GM12873 (cell line): ENCODE data around the gene HSBP1.

Experiments
- TF ChIP-seq, protein P1 (sequence below): IDR thresholded peaks from 2 replicates; pipeline ENCODE4 v1.5.1; 2012; ENCODE audit warnings: low read depth, mild to moderate bottlenecking, moderate library complexity, low read length, control low read depth; ENCODE audit not compliant: insufficient read depth; ENCODE audit errors: missing control alignments

The HSBP1 gene

DNA sequence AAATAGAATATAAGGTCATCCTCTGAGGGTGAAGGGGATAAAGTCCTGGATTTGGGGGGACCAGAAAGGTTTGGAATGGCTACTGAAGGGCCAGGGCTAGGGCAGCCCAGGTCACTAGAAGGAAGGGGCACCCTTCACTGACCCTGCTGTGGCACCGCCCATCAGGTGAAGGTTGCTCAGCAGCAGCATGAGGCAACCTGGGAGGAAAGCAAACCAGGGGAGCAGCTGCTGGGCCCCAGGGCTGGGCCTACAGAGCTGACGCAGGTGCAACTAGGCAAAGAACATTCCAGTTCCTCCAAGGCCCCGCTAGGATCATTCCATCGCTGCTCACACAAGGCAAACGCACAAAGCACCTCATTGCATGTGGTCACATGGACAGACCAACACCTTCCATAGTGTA is 3.4 kb upstream of the HSBP1 start:
- TF ChIP-seq, protein P1, sequence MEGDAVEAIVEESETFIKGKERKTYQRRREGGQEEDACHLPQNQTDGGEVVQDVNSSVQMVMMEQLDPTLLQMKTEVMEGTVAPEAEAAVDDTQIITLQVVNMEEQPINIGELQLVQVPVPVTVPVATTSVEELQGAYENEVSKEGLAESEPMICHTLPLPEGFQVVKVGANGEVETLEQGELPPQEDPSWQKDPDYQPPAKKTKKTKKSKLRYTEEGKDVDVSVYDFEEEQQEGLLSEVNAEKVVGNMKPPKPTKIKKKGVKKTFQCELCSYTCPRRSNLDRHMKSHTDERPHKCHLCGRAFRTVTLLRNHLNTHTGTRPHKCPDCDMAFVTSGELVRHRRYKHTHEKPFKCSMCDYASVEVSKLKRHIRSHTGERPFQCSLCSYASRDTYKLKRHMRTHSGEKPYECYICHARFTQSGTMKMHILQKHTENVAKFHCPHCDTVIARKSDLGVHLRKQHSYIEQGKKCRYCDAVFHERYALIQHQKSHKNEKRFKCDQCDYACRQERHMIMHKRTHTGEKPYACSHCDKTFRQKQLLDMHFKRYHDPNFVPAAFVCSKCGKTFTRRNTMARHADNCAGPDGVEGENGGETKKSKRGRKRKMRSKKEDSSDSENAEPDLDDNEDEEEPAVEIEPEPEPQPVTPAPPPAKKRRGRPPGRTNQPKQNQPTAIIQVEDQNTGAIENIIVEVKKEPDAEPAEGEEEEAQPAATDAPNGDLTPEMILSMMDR, result no peak

DNA sequence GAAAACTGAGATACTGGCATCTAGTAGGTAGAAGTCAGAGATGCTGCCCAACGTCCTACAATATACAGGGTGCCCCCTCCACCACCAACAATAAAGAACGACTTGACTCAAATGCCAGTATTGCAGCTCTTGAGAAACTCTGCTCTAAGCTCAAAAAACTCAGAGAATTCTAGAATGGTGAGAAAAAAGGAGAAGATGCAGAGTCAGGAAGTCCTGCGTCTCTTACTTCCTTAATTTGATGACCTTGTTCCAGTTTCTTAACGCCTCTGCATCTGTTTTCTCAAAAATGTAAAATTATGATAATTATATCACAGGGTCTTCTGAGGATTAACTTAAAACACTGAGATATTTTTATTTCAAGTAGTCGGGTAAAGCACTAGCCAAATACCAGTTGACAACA is 1.7 kb upstream of the HSBP1 start:
- TF ChIP-seq, protein P1, result no peak

DNA sequence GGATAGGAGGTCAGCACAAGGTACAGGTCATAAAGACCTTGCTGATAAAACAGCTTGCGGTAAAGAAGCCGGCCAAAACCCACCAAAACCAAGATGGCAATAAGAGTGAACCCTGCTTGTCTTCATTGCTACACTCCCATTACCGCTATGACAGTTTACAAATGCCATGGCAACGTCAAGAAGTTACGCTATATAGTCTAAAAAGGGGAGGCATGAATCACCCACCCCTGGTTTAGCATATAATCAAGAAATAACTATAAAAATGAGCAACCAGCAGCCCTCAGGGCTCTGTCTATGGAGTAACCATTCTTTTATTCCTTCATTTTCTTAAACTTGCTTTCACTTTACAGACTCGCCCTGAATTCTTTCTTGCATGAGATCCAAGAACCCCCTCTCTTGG is 1.0 kb upstream of the HSBP1 start:
- TF ChIP-seq, protein P1, result no peak

DNA sequence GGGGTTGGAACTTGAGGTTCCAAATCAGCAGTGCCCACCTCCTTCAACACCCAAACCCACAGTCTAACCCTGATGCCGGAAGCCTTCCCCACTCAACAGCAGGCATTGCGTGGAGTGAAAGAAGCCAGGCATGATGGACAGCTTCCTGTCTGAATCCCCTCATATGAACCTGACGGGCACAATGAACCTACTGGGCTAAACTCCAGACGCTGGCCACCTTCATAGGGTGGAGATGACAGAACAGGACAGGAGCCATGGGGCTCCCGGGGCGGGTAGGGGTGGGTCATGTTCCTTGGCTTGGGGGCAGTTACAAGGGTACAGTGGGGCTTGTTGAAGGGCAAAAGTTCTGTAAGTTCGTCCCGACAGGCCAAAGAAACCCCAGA is 460 bp upstream of the HSBP1 start:
- TF ChIP-seq, protein P1, result no peak

DNA sequence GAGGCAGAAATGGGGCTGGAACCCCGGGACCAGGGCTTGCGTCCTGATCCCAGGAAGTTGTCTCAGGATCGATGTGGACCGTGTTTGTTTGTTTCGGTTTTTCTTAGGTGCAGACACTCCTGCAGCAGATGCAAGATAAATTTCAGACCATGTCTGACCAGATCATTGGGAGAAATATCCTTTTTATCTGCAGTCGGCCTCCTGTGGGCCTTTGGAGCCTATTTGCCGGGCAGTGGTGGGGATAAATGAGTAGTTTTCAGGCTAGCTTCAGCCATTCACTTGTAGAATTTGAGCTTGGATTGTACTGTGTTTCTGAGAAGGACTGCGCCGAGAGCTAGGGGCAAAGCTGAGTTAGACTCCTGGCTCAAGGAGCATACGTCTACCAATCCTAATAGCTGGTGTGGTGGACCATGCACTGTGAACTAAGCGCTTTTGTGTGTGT is 816 bp downstream of the HSBP1 start:
- TF ChIP-seq, protein P1, result no peak

DNA sequence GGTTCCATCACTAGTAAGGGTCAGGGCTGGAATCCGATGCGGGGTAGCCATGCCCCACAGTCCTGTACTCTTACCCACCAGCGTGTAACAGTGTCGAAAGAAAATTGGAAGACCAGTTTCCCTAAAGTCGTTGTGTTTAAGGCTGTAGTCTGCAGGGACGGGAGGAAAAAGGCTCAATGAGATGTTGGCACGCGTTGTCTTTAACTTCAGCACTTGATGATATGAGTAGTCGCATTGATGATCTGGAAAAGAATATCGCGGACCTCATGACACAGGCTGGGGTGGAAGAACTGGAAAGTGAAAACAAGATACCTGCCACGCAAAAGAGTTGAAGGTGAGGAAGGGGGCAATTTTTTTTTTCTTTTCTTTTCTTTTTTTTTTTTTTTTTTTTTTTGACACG is 1.3 kb downstream of the HSBP1 start:
- TF ChIP-seq, protein P1, result no peak

DNA sequence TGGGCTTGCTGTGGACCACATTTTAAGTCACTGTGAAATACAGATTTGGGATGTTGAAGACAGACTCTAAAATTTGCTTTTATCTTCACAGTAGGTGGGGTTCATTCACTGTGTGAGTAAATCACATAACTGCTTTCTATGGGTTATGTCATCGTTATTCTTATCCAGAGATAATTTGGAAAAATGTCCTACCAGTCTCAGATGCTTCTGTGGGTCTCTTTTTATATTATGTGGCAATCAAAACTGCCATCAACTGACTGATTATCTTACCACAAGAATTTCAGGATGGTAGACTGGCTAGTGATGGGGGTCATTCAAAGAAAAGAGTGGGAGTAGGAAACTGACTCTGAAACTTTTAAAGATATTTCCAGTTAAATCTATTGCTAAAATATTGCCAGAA is 3.1 kb downstream of the HSBP1 start:
- TF ChIP-seq, protein P1, result no peak
